Stimulated activated CD4-positive, alpha-beta T cell treated with anti-CD3 and anti-CD28 coated beads, Interleukin-1b, Interleukin-23, amount 100 ng/mL, for 4 hours (primary cell): ENCODE results near the gene MAML2.
A peak's percentile ranks its signal among the peaks of the same experiment; 100 is the strongest.

Source experiments
- DNase-seq, 2 donors: peaks; one replicate each; pipeline ENCODE4 v3.0.0-alpha.2; 2020; ENCODE audit warnings: low read depth in 2 of 2

MAML2 gene

GRCh38 chr11:96156379-96156722 is 186.6 kb downstream of the MAML2 start:
- DNase-seq = no peak

DNA sequence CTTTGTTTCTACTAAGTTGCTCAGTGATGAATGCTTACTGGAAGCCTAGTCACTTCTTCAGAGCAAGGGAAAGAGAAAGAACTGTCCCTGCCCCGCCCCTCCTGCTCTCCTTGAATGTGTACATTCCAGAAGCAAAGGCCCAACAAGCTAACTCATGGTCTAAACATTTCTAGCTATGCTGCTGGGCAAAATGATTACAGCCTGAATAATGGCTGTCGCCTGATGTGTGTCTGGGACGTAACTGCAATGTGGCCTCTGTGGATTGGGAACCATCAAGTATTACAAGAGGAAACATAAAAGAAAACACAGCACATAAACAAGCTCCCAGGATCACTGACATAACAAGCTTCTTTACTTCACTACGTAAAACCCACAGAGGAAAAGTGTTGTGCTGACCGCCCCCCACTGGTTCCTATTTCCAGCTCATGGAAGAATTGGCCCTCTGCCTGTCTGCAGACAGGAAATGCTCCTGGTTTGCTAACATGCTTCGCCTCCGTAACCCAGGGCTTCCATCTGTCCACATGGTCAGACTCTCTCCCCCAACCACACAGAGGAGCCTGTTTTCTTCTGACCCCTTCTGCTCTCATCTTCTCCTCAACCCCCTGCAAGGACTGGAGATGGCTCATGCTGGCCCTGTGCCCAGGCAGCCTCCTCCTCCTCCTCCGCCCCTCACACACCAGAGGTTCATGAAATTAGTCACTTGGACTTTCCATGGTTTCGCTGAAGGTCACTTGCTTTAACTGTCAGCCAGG is 187.2 kb downstream of the MAML2 start:
- DNase-seq = peak; percentile 43 to 45

GRCh38 chr11:96154802-96155520 is 188.0 kb downstream of the MAML2 start:
- DNase-seq = no peak

DNA sequence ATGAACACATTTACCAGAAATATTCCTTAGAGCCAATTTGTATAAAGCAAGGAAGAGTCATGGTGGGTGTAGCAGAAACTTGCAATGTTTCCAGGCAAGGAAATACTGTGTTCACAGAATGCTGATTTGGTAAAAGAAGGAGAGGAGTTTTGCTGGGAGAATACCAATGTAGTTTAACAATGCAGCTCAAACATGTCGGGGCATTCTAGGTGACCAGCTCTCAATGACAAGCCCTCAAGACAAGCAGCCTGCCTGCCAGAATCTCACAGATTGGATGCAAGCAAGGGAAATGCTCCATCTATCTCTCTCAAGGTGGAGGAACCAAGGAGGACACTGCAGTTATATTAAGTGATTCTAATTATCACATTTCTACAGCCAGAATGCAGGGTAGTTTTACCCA is 190.4 kb downstream of the MAML2 start:
- no peak for DNase-seq

DNA sequence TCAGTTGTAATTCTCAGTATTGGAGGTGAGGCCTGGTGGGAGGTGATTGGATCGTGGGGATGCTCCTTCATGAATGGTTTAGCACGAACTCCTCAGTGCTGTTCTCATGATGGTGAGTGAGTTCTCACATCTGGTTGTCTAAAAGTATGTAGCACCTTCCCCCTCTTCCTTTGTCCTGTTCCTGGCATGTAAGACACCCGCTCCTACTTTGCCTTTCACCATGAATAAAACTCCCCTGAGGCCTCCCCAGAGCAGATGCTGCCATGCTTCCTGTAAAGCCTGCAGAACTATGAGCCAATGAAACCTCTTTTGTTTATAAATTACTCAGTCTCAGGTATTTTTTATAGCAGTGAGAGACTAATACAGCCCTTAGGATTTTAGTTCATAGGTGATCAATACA is 191.5 kb downstream of the MAML2 start:
- no peak for DNase-seq

DNA sequence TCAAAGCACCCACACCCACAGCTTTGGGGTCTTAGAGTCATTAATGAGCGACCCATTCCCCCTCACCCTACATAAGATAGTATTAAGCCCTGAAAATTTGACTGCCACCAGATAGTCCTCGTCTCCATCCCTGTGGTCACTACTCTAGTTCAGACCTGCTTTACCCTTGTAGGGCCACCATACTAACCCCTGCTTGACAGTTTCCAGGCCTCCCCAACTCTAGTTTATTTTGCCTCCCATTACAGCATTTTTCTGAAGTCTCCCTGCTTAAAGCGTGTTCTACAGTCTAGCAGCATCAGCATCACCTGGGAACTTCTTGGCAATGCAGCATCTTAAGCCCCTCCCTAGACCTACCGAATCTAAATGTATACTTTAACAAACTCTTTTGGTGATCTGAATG is 192.4 kb downstream of the MAML2 start:
- DNase-seq = no peak

- no peak for DNase-seq
These were observed 193.0 kb downstream of the MAML2 start for GRCh38 chr11:96149743-96150555.

GRCh38 chr11:96147906-96148486 is 195.0 kb downstream of the MAML2 start:
- DNase-seq = no peak

DNA sequence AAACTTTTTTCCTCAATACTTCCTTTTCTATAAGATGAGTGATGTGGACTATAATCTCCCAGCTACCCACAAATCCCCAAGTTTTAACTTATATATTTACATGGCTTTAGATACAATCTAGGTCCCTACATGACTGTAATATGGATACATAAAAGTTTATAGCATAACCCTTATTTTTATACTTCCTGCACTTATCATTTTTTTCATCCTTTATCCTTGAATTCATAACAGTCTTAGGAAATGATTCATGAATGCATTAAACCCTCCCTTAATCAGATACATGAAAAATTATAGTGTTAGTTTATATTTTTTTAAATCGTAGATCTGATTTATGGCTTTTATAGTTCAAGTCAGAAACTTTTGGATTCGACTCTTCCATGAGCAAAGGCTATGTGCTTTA is 195.8 kb downstream of the MAML2 start:
- no peak for DNase-seq

DNA sequence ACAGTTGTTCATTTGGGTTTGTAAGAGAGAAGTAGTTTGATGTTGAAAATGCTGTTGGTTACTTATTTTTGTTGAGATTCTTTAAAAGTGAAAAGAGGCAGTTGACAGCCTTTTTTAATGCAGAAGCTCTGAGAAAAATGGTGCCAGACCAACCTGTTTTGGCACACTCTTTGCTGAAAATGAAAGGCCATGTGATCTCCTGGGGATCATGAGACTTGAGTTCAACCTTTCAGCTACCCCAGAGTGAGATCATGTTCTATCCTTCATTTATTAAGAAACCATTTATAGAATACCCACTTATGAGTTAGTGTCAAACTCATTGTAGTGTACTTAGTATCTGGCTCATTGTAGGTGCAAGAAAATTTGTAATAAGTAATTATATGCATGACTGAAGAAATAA is 196.2 kb downstream of the MAML2 start:
- no peak for DNase-seq

- no peak for DNase-seq
These were observed 197.8 kb downstream of the MAML2 start for GRCh38 chr11:96145163-96145585.

- no peak for DNase-seq
These were observed 198.4 kb downstream of the MAML2 start for GRCh38 chr11:96144553-96144952.

DNA sequence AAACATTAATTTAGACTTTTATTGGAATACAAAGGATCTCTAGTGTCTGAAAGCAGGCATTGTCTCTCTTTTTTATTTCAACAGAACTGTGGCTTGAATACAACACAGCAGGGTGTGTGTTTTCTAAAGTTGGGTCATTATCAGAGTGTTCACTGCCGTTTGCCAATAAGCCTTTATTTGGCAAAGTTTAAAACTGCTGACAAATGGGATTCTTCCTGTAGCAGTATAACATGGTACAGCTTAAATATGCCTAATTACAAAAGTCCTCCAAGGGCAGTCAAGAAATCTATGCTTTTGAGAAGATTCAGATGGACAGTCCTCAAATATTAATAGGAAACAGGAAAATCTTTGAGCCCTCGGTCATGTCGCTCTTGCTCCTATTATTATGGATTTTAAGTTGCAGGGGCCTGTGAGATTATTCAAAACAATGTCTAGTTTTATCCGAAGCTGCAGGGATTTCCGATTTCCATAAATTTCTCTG is 199.9 kb downstream of the MAML2 start:
- no peak for DNase-seq

GRCh38 chr11:96141626-96142025 is 201.4 kb downstream of the MAML2 start:
- DNase-seq = no peak

GRCh38 chr11:96139691-96140090 is 203.3 kb downstream of the MAML2 start:
- DNase-seq = no peak

GRCh38 chr11:96137373-96137772 is 205.6 kb downstream of the MAML2 start:
- no peak for DNase-seq

- no peak for DNase-seq
These were observed 206.2 kb downstream of the MAML2 start for GRCh38 chr11:96136613-96137298.

- DNase-seq = no peak
These were observed 208.4 kb downstream of the MAML2 start for GRCh38 chr11:96134602-96135001.

- DNase-seq = no peak
These were observed 210.6 kb downstream of the MAML2 start for GRCh38 chr11:96132437-96132836.

DNA sequence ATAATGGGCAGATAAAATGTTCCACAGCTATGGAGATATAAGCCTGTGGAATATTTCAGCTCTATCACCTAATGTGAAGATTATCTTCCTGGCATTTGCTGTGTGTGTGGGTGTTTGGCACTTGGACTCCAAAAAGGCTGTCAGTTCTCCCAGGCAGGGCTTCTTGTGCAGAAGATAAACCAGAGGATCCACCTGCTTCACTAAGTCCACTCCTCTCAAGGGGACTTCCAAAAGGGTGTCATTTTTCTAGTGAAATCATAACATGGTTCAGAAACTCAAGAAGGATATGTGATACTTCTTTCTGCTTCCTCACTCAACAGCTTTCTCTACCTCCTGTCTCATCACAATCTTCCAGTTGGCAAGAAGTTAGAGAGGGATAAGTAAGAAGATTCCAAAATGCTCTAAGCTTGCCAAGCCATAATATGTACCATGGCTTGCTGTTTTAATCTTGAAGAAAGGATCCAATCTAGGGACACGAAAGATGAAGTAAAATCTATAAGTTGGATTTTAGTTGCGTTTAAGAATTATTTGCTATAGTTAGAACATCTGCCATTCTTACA is 212.9 kb downstream of the MAML2 start:
- no peak for DNase-seq

GRCh38 chr11:96127596-96127959 is 215.4 kb downstream of the MAML2 start:
- no peak for DNase-seq
